Heart right ventricle (tissue), 16 donors: ENCODE results near the gene TMEM14A. TPM values are rescaled to one million over a fixed set of nuclear protein-coding genes. Genes with fewer than 3 reads are reported as not detected.
"Not testable (repeated sequence)": the region's sequence is repeated elsewhere in the genome, so short reads cannot be mapped to it uniquely, and the experiment has no call there.

ENCODE experiments used
- ATAC-seq, 8 donors: fragments of 200-7000 bp; cut with Tn5 transposase; one replicate each; pipeline ENCODE4 v1.9.1; 2020; ENCODE audit warnings: mild to moderate bottlenecking in 8 of 8, moderate library complexity in 8 of 8, moderate number of reproducible peaks in 1 of 8
- DNase-seq, 2 donors: peaks; one replicate each; pipeline ENCODE4 v3.0.0-alpha.2; 2020
- H3K27ac ChIP-seq, 10 donors: fragments of 200-600 bp; sonication (generic) in 2 of 10; one replicate each; pipeline versions ENCODE4 v1.5.0 to v1.8.0; 2020 to 2022; ENCODE audit warnings: mild to moderate bottlenecking in 3 of 10
- H3K27me3 ChIP-seq, 7 donors: fragments of 200-600 bp; one replicate each; pipeline ENCODE4 v1.8.0; 2021 to 2022; ENCODE audit warnings: mild to moderate bottlenecking in 2 of 7
- H3K36me3 ChIP-seq, 9 donors: fragments of 200-600 bp; sonication (generic) in 1 of 9; one replicate each; pipeline versions ENCODE4 v1.5.0 to v1.8.0; 2020 to 2022; ENCODE audit warnings: mild to moderate bottlenecking in 2 of 9
- H3K4me1 ChIP-seq, 9 donors: fragments of 200-600 bp; sonication (generic) in 1 of 9; one replicate each; pipeline versions ENCODE4 v1.5.0 to v1.8.0; 2020 to 2022; ENCODE audit warnings: mild to moderate bottlenecking in 4 of 9
- H3K4me3 ChIP-seq, 10 donors: fragments of 200-600 bp; sonication (generic) in 2 of 10; one replicate each; pipeline versions ENCODE4 v1.5.0 to v1.8.0; 2020 to 2022; ENCODE audit warnings: mild to moderate bottlenecking in 7 of 10, moderate library complexity in 2 of 10
- H3K9me3 ChIP-seq, 11 donors: fragments of 200-600 bp in 10 of 11; sonication (generic) in 2 of 11; one replicate each; pipeline versions ENCODE4 v1.5.0 to v1.8.0; 2013 to 2022; ENCODE audit warnings: mild to moderate bottlenecking in 2 of 11, control low read depth in 1 of 11, moderate library complexity in 1 of 11
- CTCF ChIP-seq, 9 donors: fragments of 200-600 bp; sonication (generic) in 2 of 9; IDR thresholded peaks; one replicate each; pipeline versions ENCODE4 v1.5.0 to v1.8.0; 2021 to 2022; ENCODE audit warnings: antibody characterized with exemption in 9 of 9, mild to moderate bottlenecking in 5 of 9, moderate library complexity in 1 of 9
- WGBS, 2 donors: extraction: QIAGEN DNeasy Blood & Tissue Kit; methylation state at CpG; one replicate each; pipeline ENCODE4 v1.1.7; 2013; ENCODE audit warnings: inconsistent platforms in 1 of 2; 5-methylcytosine and 5-hydroxymethylcytosine counted together
- intact Hi-C, 10 donors: fragments of 100-400 bp; cut with DNase I; formaldehyde crosslinking; loops; one replicate each; pipeline versions ENCODE4 v1.11.1 to v1.14.2; 2022
- polyA plus RNA-seq, 2 donors: library from polyadenylated mRNA; stranded (reverse); fragments of 200-250 nt; gene quantifications; one replicate each; pipeline ENCODE4 v1.2.3, GENCODE V29; 2013
- total RNA-seq, 10 donors: library from RNA; stranded (reverse); fragmentation: NEBNext Ultra II Directional in 3 of 10; extraction: Animal tissue kit (Norgen Biotek cat#: 25700) in 3 of 10; gene quantifications; one replicate each; pipeline versions ENCODE4 v1.2.1 to v1.2.4, GENCODE V29; 2021 to 2023
- donor health status: Arrhythmogenic right ventricular cardiomyopathy.
- donor health status: ischemic (EF 13 %, LVEDD 7.1; RV severe dilation, severe dysfunction).
- donor health status: healthy with polysubstance abuse.
- donor health status: DM: no; HTN: yes; CAD: no.
- donor health status: DM: no; HTN: no; CAD: no.
- donor health status: ischemic (EF 25% LVEDD 6.9; RV normal size, moderate dysfunction).
- donor health status: ischemic (EF 25% LVEDD 5.7; RV mildly dilated, moderate dysfunction).
- donor health status: healthy.
- donor health status: DM: yes; HTN: yes; CAD: no.
- donor health status: Ischemic cardiomyopathy.
- donor health status: ischemic (EF 35%, LVEDD 5.7; RV mildly dilated, moderate dysfunction).
- donor health status: nonischemic (EF 11% LVEDD 7.7; RV severe dilation, severe dysfunction).
- donor health status: DM: yes; HTN: yes; CAD: no.
- donor health status: PGD.
- donor health status: ischemic (EF 29% LVEDD 5.4; RV normal size, mild dysfunction).
- donor health status: nonischemic (EF 23%, LVEDD 6.1; RV moderate dilation, normal function).

TMEM14A gene
- total and polyA plus RNA-seq, 12 donors, result 5.7 to 10.0 (median 6.9) TPM

DNA sequence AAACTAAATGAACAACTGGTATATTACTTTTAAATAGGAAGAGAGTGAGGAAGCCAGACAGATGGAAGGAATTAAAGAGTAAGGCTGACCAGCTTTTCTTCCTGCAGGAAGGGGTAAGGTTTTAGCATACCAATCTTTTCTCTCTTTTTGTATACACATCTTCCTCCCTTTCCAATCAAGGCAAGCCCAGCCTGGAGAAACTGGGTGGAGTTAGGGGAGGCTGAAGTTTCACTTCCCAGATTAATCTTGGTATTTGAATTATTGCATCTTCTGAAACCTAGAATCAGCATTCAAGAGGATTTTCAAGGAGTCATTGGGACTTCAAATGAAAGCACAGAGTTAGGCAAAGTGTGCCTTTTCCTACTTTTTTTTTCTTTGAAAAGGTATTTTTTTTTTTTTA is 33.1 kb downstream of the TMEM14A start:
- H3K4me3 ChIP-seq, result no peak overlapping the region
- ATAC-seq, result no peak

GRCh38 chr6:52704781-52705502 is 34.0 kb downstream of the TMEM14A start:
- WGBS, 2 donors, result 84 to 90% methylated on average over 6 of the region's 6 CpGs
- H3K4me1 ChIP-seq, H3K36me3 ChIP-seq, H3K27ac ChIP-seq, intact Hi-C loops, DNase-seq, ATAC-seq, H3K4me3 ChIP-seq: not testable (repeated sequence)
- Histone ChIP-seq H3K9me3 (peaks cover 0 to 12% (median 0%) of the 10 kb centered on the region in 11 donors), H3K27me3 (peaks cover 0 to 32% (median 0%) of the 10 kb centered on the region in 7 donors)

More for the DNA sequence above, 33.1 kb downstream of the TMEM14A start:
- H3K36me3 ChIP-seq, result no peaks in the 10 kb centered on the region
- peaks cover 0 to 4% (median 0%) of the 10 kb centered on the region in 9 donors for H3K4me1 ChIP-seq
- DNase-seq, result no peak
- H3K27me3 ChIP-seq, result peaks cover 0 to 39% (median 0%) of the 10 kb centered on the region in 7 donors
- intact Hi-C loops, result no loop called here
- peaks cover 0 to 12% (median 0%) of the 10 kb centered on the region in 11 donors for H3K9me3 ChIP-seq
- H3K27ac ChIP-seq, result no peak overlapping the region
- no peak for TF ChIP-seq CTCF (IDR thresholded peaks at IDR 0.05)

DNA sequence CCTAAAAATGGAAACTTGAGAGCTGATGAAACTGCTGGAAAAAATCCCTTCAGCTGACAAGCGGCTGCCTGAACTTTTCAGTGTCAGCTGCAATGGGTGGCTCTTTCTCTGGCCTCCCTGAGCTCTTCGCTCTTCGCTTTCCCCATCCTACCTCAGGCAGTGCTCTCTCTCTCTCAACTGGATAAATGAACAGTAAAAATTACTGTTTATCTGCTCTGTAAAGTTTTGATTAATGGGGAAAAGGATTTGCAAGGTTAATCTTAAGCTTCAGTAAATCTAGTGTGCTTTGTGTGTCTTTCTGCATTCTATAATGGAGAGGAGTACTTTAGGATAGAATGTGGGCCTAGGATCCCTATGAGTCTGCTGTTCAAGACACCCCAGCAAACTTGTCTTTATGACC is 35.1 kb downstream of the TMEM14A start:
- peaks cover 0 to 23% (median 0%) of the 10 kb centered on the region in 7 donors for H3K27me3 ChIP-seq
- intact Hi-C loops, result no loop called here
- TF ChIP-seq CTCF (IDR thresholded peaks at IDR 0.05), result no peak
- H3K36me3 ChIP-seq, result no peaks in the 10 kb centered on the region
- no peak for DNase-seq
- H3K4me1 ChIP-seq, result peaks cover 0 to 4% (median 0%) of the 10 kb centered on the region in 9 donors
- peaks cover 0 to 12% (median 0%) of the 10 kb centered on the region in 11 donors for H3K9me3 ChIP-seq
- H3K4me3 ChIP-seq, result no peak overlapping the region
- WGBS, 2 donors, result 93 to 96% methylated on average over 3 of the region's 3 CpGs
- H3K27ac ChIP-seq, result no peak overlapping the region
- ATAC-seq, result no peak

DNA sequence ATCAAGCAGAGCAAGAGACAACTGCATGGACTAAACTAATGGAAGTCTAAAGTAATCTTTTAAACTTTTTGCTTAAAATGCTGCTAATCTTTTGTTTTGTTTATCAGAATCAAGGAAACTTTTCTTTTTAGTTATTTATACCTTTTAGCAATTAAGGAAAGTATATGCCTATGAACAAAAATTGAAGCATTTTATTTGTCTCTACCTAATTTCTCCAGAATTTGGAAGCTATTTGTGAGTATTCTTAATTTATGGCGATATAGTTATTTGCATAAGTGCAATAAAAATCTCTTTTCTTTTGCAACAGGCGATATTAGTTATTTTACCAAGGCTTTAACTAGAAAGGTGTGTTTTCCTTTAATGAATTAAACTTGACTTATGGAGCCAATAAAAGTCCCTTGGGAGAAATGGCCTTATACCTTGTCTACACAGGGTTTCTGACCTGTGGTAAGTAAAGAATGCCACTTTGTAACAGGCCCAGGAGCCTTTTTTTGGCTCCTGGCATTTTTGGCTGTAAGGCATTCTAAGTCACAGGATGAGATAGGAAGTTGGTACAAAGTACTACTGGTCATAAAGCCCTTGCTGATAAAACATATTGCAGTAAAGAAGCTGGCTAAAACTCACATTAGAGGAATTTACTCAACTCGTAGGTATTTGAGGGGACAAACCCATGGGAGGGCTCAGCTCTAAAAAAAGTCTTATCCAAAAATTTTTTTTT is 37.2 kb downstream of the TMEM14A start:
- peaks cover 0 to 4% (median 0%) of the 10 kb centered on the region in 9 donors for H3K4me1 ChIP-seq
- H3K27ac ChIP-seq, result no peak overlapping the region
- DNase-seq, result no peak
- intact Hi-C loops, result no loop called here
- WGBS, 2 donors, result 69 to 71% methylated on average over 3 of the region's 3 CpGs
- H3K4me3 ChIP-seq, result no peak overlapping the region
- ATAC-seq, result no peak
- no peaks in the 10 kb centered on the region for H3K36me3 ChIP-seq
- H3K9me3 ChIP-seq, result peaks cover 0 to 12% (median 0%) of the 10 kb centered on the region in 11 donors
- no peak for TF ChIP-seq CTCF (IDR thresholded peaks at IDR 0.05)
- peaks cover 0 to 3% (median 0%) of the 10 kb centered on the region in 7 donors for H3K27me3 ChIP-seq
